OCI-LY3 (cell line): ENCODE measurements around the gene ASCC1.
A peak's percentile ranks its signal among the peaks of the same experiment; 100 is the strongest.
"Not testable (repeated sequence)": the region's sequence is repeated elsewhere in the genome, so short reads cannot be mapped to it uniquely, and the experiment has no call there.

Source experiments
- H2AFZ ChIP-seq: fragments of 200-600, 300-600 bp; shearing (Covaris generic); 2 replicates; pipeline ENCODE4 v1.6.0; 2014; ENCODE audit warnings: antibody characterized with exemption, low read depth, low read length
- H3K27ac ChIP-seq: fragments of 200-600, 300-600 bp; sonication (generic); 2 replicates; pipeline ENCODE4 v1.5.1; 2014; ENCODE audit warnings: mild to moderate bottlenecking, low read length, moderate library complexity, mixed read lengths
- H3K27me3 ChIP-seq: fragments of 200-600, 300-600 bp; sonication (generic); 2 replicates; pipeline ENCODE4 v1.6.1; 2014; ENCODE audit warnings: low read depth, low read length, mixed read lengths
- H3K36me3 ChIP-seq: fragments of 200-600, 300-600 bp; sonication (generic); replicated peaks from 2 replicates; pipeline ENCODE3; 2014; ENCODE audit warnings: low read depth, low read length, mixed read lengths
- H3K4me1 ChIP-seq: fragments of 300-600, 200-600 bp; sonication (generic); 2 replicates; pipeline ENCODE4 v1.6.1; 2014; ENCODE audit warnings: low read length, mixed read lengths
- H3K4me2 ChIP-seq: fragments of 200-600, 300-600 bp; sonication (generic); 2 replicates; pipeline ENCODE4 v1.6.1; 2014; ENCODE audit warnings: low read length, mixed read lengths
- H3K4me3 ChIP-seq: fragments of 300-600, 200-600 bp; sonication (generic); 2 replicates; pipeline ENCODE4 v1.5.1; 2014; ENCODE audit warnings: antibody characterized with exemption, mild to moderate bottlenecking, low read length, moderate library complexity
- H3K79me2 ChIP-seq: fragments of 300-600, 200-600 bp; shearing (Covaris generic); 2 replicates; pipeline ENCODE4 v1.6.1; 2014; ENCODE audit warnings: mild to moderate bottlenecking, low read length, mixed read lengths
- H3K9ac ChIP-seq: fragments of 300-600, 200-600 bp; shearing (Covaris generic); 2 replicates; pipeline ENCODE4 v1.6.0; 2014; ENCODE audit warnings: mild to moderate bottlenecking, low read length, moderate library complexity
- H3K9me3 ChIP-seq: fragments of 200-600, 300-600 bp; shearing (Covaris generic); 2 replicates; pipeline ENCODE4 v1.6.1; 2014; ENCODE audit warnings: low read length, mixed read lengths; ENCODE audit not compliant: insufficient read depth
- H4K20me1 ChIP-seq: fragments of 200-600, 300-600 bp; sonication (generic); 2 replicates; pipeline ENCODE4 v1.6.1; 2016; ENCODE audit warnings: low read length, mixed read lengths; ENCODE audit not compliant: insufficient read depth
- CTCF ChIP-seq: fragments of 200-600, 300-600 bp; sonication (generic); IDR thresholded peaks from 2 replicates; pipeline ENCODE4 v1.5.1; 2014; ENCODE audit warnings: antibody characterized with exemption, low read length, low read depth
- EZH2phosphoT487 ChIP-seq: fragments of 200-600 bp; shearing (Covaris generic); IDR thresholded peaks from 2 replicates; pipeline ENCODE4 v1.6.1; 2018; ENCODE audit warnings: antibody characterized with exemption, mixed run types, low read depth

The ASCC1 gene

GRCh38 chr10:72252972-72253371 lies 36.9 kb upstream of the ASCC1 start:
- no peak overlapping the region for H3K4me2 ChIP-seq
- TF ChIP-seq CTCF (no peak), EZH2phosphoT487 (no peak)
- H2AFZ ChIP-seq = no peak overlapping the region
- H3K9ac ChIP-seq = no peak overlapping the region
- peaks cover 3% of the 10 kb centered on the region; the same call in 1 of the 2 replicates for H3K27me3 ChIP-seq
- H4K20me1 ChIP-seq = no peaks in the 10 kb centered on the region
- no peak overlapping the region for H3K27ac ChIP-seq
- no peaks in the 10 kb centered on the region for H3K79me2 ChIP-seq
- no peaks in the 10 kb centered on the region for H3K9me3 ChIP-seq
- H3K4me1 ChIP-seq = peaks cover 43% of the 10 kb centered on the region
- H3K36me3 ChIP-seq = no peaks in the 10 kb centered on the region
- H3K4me3 ChIP-seq = no peak overlapping the region

- Histone ChIP-seq H3K4me3 (no peak overlapping the region), H3K4me2 (no peak overlapping the region), H2AFZ (no peak overlapping the region), H3K9ac (no peak overlapping the region), H3K4me1 (peaks cover 35% of the 10 kb centered on the region), H3K79me2 (no peaks in the 10 kb centered on the region), H3K27ac (no peak overlapping the region), H3K36me3 (no peaks in the 10 kb centered on the region), H4K20me1 (no peaks in the 10 kb centered on the region), H3K9me3 (no peaks in the 10 kb centered on the region), H3K27me3 (peaks cover 3% of the 10 kb centered on the region; the same call in 1 of the 2 replicates)
- TF ChIP-seq CTCF (no peak), EZH2phosphoT487 (no peak)
These were observed 35.6 kb upstream of the ASCC1 start for GRCh38 chr10:72251635-72252034.

GRCh38 chr10:72250666-72251065 lies 34.6 kb upstream of the ASCC1 start:
- H3K27ac ChIP-seq = no peak overlapping the region
- no peak overlapping the region for H2AFZ ChIP-seq
- peaks cover 29% of the 10 kb centered on the region for H3K4me1 ChIP-seq
- H3K36me3 ChIP-seq = no peaks in the 10 kb centered on the region
- no peak overlapping the region for H3K9ac ChIP-seq
- no peak overlapping the region for H3K4me2 ChIP-seq
- H3K27me3 ChIP-seq = no peaks in the 10 kb centered on the region
- no peak overlapping the region for H3K4me3 ChIP-seq
- TF ChIP-seq CTCF (no peak), EZH2phosphoT487 (no peak)
- H3K9me3 ChIP-seq = no peaks in the 10 kb centered on the region
- H4K20me1 ChIP-seq = no peaks in the 10 kb centered on the region
- no peaks in the 10 kb centered on the region for H3K79me2 ChIP-seq

GRCh38 chr10:72249176-72249862 lies 33.2 kb upstream of the ASCC1 start:
- H3K79me2 ChIP-seq, H3K36me3 ChIP-seq, H3K27me3 ChIP-seq, H4K20me1 ChIP-seq, H3K9me3 ChIP-seq: not testable (repeated sequence)
- H3K27ac ChIP-seq = peak overlapping the region; percentile 87
- H3K4me3 ChIP-seq = peak overlapping the region; percentile 71
- H2AFZ ChIP-seq = peak overlapping the region; percentile 77; the same call in 1 of the 2 replicates
- H3K4me1 ChIP-seq = peaks cover 27% of the 10 kb centered on the region
- H3K9ac ChIP-seq = peak overlapping the region; percentile 61
- peak overlapping the region; percentile 90 for H3K4me2 ChIP-seq
